Upper lobe of right lung (tissue), 1 donor: ENCODE data around the gene DNAH2. TPM values are rescaled to one million over a fixed set of nuclear protein-coding genes. Genes with fewer than 3 reads are reported as not detected.
A peak's percentile ranks its signal among the peaks of the same experiment; 100 is the strongest.

ENCODE experiments used
- ATAC-seq: fragments of 200-7000 bp; cut with Tn5 transposase; one replicate; pipeline ENCODE4 v1.9.1; 2020; ENCODE audit warnings: mild to moderate bottlenecking, moderate library complexity
- DNase-seq: peaks from one replicate; pipeline ENCODE4 v3.0.0-alpha.2; 2020
- H3K27ac ChIP-seq: fragments of 200-600 bp; one replicate; pipeline ENCODE4 v1.8.0; 2022
- H3K27me3 ChIP-seq: fragments of 200-600 bp; one replicate; pipeline ENCODE4 v1.8.0; 2022; ENCODE audit warnings: mild to moderate bottlenecking
- H3K36me3 ChIP-seq: fragments of 200-600 bp; one replicate; pipeline ENCODE4 v1.8.0; 2022
- H3K4me1 ChIP-seq: fragments of 200-600 bp; one replicate; pipeline ENCODE4 v1.8.0; 2022
- H3K4me3 ChIP-seq: fragments of 200-600 bp; one replicate; pipeline ENCODE4 v1.8.0; 2022; ENCODE audit warnings: mild to moderate bottlenecking
- H3K9me3 ChIP-seq: fragments of 200-600 bp; one replicate; pipeline ENCODE4 v1.8.0; 2022
- CTCF ChIP-seq: fragments of 200-600 bp; IDR thresholded peaks from one replicate; pipeline ENCODE4 v1.8.0; 2022; ENCODE audit warnings: antibody characterized with exemption
- intact Hi-C: fragments of 100-400 bp; cut with DNase I; formaldehyde crosslinking; loops from one replicate; pipeline ENCODE4 v1.11.0; 2022
- total RNA-seq: library from RNA; stranded (reverse); fragmentation: NEBNext Ultra II Directional; extraction: Animal tissue kit (Norgen Biotek cat#: 25700); gene quantifications from one replicate; pipeline ENCODE4 v1.2.1, GENCODE V29; 2021
- donor health status: DM: no; HTN: yes; CAD: no; lungs with severe emphysema.

The DNAH2 gene
- total RNA-seq, 1 donor from 2014 or later: 0.58 TPM

GRCh38 chr17:7845359-7846062 is 128.0 kb downstream of the DNAH2 start:
- no peak for TF ChIP-seq CTCF
- peak overlapping the region; percentile 97 for H3K27ac ChIP-seq
- peak; percentile 66 for DNase-seq
- ATAC-seq: no peak
- no peaks in the 10 kb centered on the region for H3K27me3 ChIP-seq
- intact Hi-C loops: no loop called here
- H3K4me1 ChIP-seq: peaks cover 20% of the 10 kb centered on the region
- peaks cover 51% of the 10 kb centered on the region for H3K36me3 ChIP-seq
- peak overlapping the region; percentile 90 for H3K4me3 ChIP-seq
- no peaks in the 10 kb centered on the region for H3K9me3 ChIP-seq

- DNase-seq (peak; percentile 62), ATAC-seq (no peak)
- H3K9me3 ChIP-seq: no peaks in the 10 kb centered on the region
- H3K4me1 ChIP-seq: peaks cover 13% of the 10 kb centered on the region
- intact Hi-C loops: no loop called here
- H3K27me3 ChIP-seq: no peaks in the 10 kb centered on the region
- H3K27ac ChIP-seq: no peak overlapping the region
- peaks cover 56% of the 10 kb centered on the region for H3K36me3 ChIP-seq
- H3K4me3 ChIP-seq: no peak overlapping the region
- no peak for TF ChIP-seq CTCF
Measured at GRCh38 chr17:7846063-7846735, 128.7 kb downstream of the DNAH2 start.

GRCh38 chr17:7846765-7847661 is 129.5 kb downstream of the DNAH2 start:
- no peak overlapping the region for H3K27ac ChIP-seq
- TF ChIP-seq CTCF: no peak
- peaks cover 60% of the 10 kb centered on the region for H3K36me3 ChIP-seq
- ATAC-seq: no peak
- H3K9me3 ChIP-seq: no peaks in the 10 kb centered on the region
- intact Hi-C loops: no loop called here
- DNase-seq: peak; percentile 68
- H3K4me3 ChIP-seq: no peak overlapping the region
- H3K27me3 ChIP-seq: no peaks in the 10 kb centered on the region
- peaks cover 13% of the 10 kb centered on the region for H3K4me1 ChIP-seq

GRCh38 chr17:7848131-7848579 is 130.6 kb downstream of the DNAH2 start:
- Histone ChIP-seq H3K4me3 (no peak overlapping the region), H3K4me1 (peaks cover 15% of the 10 kb centered on the region), H3K9me3 (no peaks in the 10 kb centered on the region), H3K36me3 (peaks cover 72% of the 10 kb centered on the region), H3K27me3 (no peaks in the 10 kb centered on the region), H3K27ac (no peak overlapping the region)
- no peak for ATAC-seq
- intact Hi-C loops: no loop called here
- TF ChIP-seq CTCF: no peak
- DNase-seq: no peak

GRCh38 chr17:7848739-7849129 is 131.2 kb downstream of the DNAH2 start:
- no peak overlapping the region for H3K27ac ChIP-seq
- H3K9me3 ChIP-seq: no peaks in the 10 kb centered on the region
- no peak for ATAC-seq
- peak; percentile 55 for DNase-seq
- no peak for TF ChIP-seq CTCF
- no peaks in the 10 kb centered on the region for H3K27me3 ChIP-seq
- intact Hi-C loops: no loop called here
- H3K4me3 ChIP-seq: no peak overlapping the region
- peaks cover 15% of the 10 kb centered on the region for H3K4me1 ChIP-seq
- H3K36me3 ChIP-seq: peaks cover 76% of the 10 kb centered on the region
